Prostate gland (tissue), 2 donors: ENCODE results near the gene GPSM1.

ENCODE experiments used
- POLR2A ChIP-seq: fragments of 450-650 bp; IDR thresholded peaks from one replicate; pipeline ENCODE4 v1.6.1; 2016; ENCODE audit warnings: antibody characterized with exemption, mild to moderate bottlenecking
- POLR2AphosphoS5 ChIP-seq: sonication (generic); formaldehyde crosslinking; IDR thresholded peaks from one replicate; pipeline ENCODE4 v1.6.1; 2017; ENCODE audit warnings: antibody characterized with exemption
- TF ChIP-seq, protein P1 (sequence below), 4 experiments: fragments of 200-600 bp in 2 of 4; fragments of 450-650 bp in 2 of 4; sonication (generic) in 2 of 4; IDR thresholded peaks; 1 replicate in 3 of 4; 2 replicates in 1 of 4; pipeline ENCODE4 v1.5.1; 2016 to 2019; ENCODE audit warnings: antibody characterized with exemption in 4 of 4, mild to moderate bottlenecking in 2 of 4, moderate library complexity in 2 of 4

DNA sequence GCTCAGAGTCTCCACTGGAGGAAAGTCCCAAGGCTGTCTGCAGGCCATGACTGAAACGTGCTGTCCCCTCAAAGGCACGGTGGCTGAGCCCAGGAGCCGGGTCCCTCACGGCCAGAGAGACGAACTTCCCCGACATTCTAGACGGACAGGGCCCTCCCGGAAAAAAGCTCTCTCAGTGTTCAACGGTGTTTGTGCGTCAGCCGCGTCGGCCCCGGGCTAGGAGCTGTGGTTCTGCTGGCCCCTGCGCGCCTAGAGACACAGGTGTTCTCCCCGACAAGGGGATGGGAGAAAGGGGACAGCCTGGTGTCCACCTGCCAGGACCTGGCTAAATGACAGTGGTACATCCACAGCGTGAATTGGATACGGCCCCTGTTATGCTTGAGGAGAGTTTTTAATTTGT, 5.8 kb upstream of the GPSM1 start:
- TF ChIP-seq POLR2A (no peak), POLR2AphosphoS5 (no peak)
- TF ChIP-seq, protein P1, sequence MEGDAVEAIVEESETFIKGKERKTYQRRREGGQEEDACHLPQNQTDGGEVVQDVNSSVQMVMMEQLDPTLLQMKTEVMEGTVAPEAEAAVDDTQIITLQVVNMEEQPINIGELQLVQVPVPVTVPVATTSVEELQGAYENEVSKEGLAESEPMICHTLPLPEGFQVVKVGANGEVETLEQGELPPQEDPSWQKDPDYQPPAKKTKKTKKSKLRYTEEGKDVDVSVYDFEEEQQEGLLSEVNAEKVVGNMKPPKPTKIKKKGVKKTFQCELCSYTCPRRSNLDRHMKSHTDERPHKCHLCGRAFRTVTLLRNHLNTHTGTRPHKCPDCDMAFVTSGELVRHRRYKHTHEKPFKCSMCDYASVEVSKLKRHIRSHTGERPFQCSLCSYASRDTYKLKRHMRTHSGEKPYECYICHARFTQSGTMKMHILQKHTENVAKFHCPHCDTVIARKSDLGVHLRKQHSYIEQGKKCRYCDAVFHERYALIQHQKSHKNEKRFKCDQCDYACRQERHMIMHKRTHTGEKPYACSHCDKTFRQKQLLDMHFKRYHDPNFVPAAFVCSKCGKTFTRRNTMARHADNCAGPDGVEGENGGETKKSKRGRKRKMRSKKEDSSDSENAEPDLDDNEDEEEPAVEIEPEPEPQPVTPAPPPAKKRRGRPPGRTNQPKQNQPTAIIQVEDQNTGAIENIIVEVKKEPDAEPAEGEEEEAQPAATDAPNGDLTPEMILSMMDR (IDR thresholded peaks at IDR 0.05) = no peak
